DOHH2 (cell line): ENCODE measurements around the gene IFNAR1.

Experiments
- H3F3A ChIP-seq: fragments of 200-600 bp; sonication (generic), shearing (Covaris generic); 2 replicates; pipeline ENCODE4 v1.6.0; 2016; ENCODE audit warnings: antibody characterized with exemption, mild to moderate bottlenecking; ENCODE audit not compliant: control insufficient read depth, insufficient read depth
- H3K27ac ChIP-seq: fragments of 200-600 bp; sonication (generic); 2 replicates; pipeline ENCODE4 v1.5.1; 2014; ENCODE audit warnings: low read depth, mild to moderate bottlenecking, low read length, moderate library complexity
- H3K27me3 ChIP-seq: fragments of 200-600 bp; sonication (generic); 2 replicates; pipeline ENCODE4 v1.6.1; 2014; ENCODE audit warnings: mild to moderate bottlenecking, low read length, mixed read lengths; ENCODE audit not compliant: control insufficient read depth
- H3K36me3 ChIP-seq: fragments of 200-600 bp; sonication (generic); 2 replicates; pipeline ENCODE4 v1.6.1; 2014; ENCODE audit warnings: mild to moderate bottlenecking, low read length, moderate library complexity, mixed read lengths; ENCODE audit not compliant: control insufficient read depth
- H3K4me1 ChIP-seq: fragments of 200-600 bp; sonication (generic); 2 replicates; pipeline ENCODE4 v1.6.1; 2014; ENCODE audit warnings: mild to moderate bottlenecking, low read length, mixed read lengths; ENCODE audit not compliant: control insufficient read depth
- H3K4me2 ChIP-seq: fragments of 200-600 bp; sonication (generic); 2 replicates; pipeline ENCODE4 v1.6.0; 2014; ENCODE audit warnings: mild to moderate bottlenecking, low read length, moderate library complexity
- H3K4me3 ChIP-seq: fragments of 200-600 bp; sonication (generic); 2 replicates; pipeline ENCODE4 v1.5.1; 2014; ENCODE audit warnings: mild to moderate bottlenecking, low read length, mixed read lengths
- H3K79me2 ChIP-seq: fragments of 200-600 bp; sonication (generic); 2 replicates; pipeline ENCODE4 v1.6.1; 2014; ENCODE audit warnings: mild to moderate bottlenecking, low read length, mixed read lengths; ENCODE audit not compliant: control insufficient read depth
- H3K9me2 ChIP-seq: fragments of 200-600 bp; sonication (generic); replicated peaks from 2 replicates; pipeline ENCODE4 v1.6.1; 2014; ENCODE audit warnings: mild to moderate bottlenecking, low read length, mixed read lengths; ENCODE audit not compliant: control insufficient read depth
- H3K9me3 ChIP-seq: fragments of 200-600 bp; sonication (generic); 2 replicates; pipeline ENCODE4 v1.6.1; 2014; ENCODE audit warnings: antibody characterized with exemption, low read length, mixed read lengths; ENCODE audit not compliant: control insufficient read depth, insufficient read depth
- H4K20me1 ChIP-seq: fragments of 200-600 bp; sonication (generic); 2 replicates; pipeline ENCODE4 v1.6.0; 2014; ENCODE audit warnings: low read depth, mild to moderate bottlenecking, antibody characterized with exemption, low read length, moderate library complexity; ENCODE audit not compliant: control insufficient read depth, insufficient read depth
- CTCF ChIP-seq: fragments of 200-600 bp; sonication (generic); IDR thresholded peaks from one replicate; pipeline ENCODE4 v1.5.1; 2014; ENCODE audit warnings: antibody characterized with exemption, mild to moderate bottlenecking, low read depth, low read length; ENCODE audit not compliant: poor library complexity, severe bottlenecking
- EZH2phosphoT487 ChIP-seq: fragments of 200-600 bp; sonication (generic); IDR thresholded peaks from 2 replicates; pipeline ENCODE4 v1.6.1; 2017; ENCODE audit warnings: borderline replicate concordance, mild to moderate bottlenecking, antibody characterized with exemption, low read length, moderate library complexity, mixed read lengths

The IFNAR1 gene

GRCh38 chr21:33387294-33387693 is 62.5 kb downstream of the IFNAR1 start:
- TF ChIP-seq EZH2phosphoT487 (no peak), CTCF (no peak)
- no peaks in the 10 kb centered on the region; the same call in 1 of the 2 replicates for H3K36me3 ChIP-seq
- H3K79me2 ChIP-seq = peaks cover 3% of the 10 kb centered on the region; the same call in 1 of the 2 replicates
- H3F3A ChIP-seq = peaks cover 23% of the 10 kb centered on the region
- H3K9me2 ChIP-seq = no peaks in the 10 kb centered on the region
- no peak overlapping the region for H3K27ac ChIP-seq
- H3K4me3 ChIP-seq = no peak overlapping the region
- no peak overlapping the region for H3K4me2 ChIP-seq
- H3K27me3 ChIP-seq = no peaks in the 10 kb centered on the region
- no peaks in the 10 kb centered on the region for H4K20me1 ChIP-seq
- H3K9me3 ChIP-seq = no peaks in the 10 kb centered on the region
- peaks cover 62% of the 10 kb centered on the region for H3K4me1 ChIP-seq

- H3K36me3 ChIP-seq = no peaks in the 10 kb centered on the region
- H3F3A ChIP-seq = peaks cover 15% of the 10 kb centered on the region
- no peak overlapping the region for H3K4me3 ChIP-seq
- peaks cover 54% of the 10 kb centered on the region for H3K4me1 ChIP-seq
- no peaks in the 10 kb centered on the region for H3K79me2 ChIP-seq
- H3K27ac ChIP-seq = peak overlapping the region; percentile 17
- no peaks in the 10 kb centered on the region for H3K9me2 ChIP-seq
- H3K9me3 ChIP-seq = no peaks in the 10 kb centered on the region
- peak overlapping the region; percentile 44 for H3K4me2 ChIP-seq
- TF ChIP-seq EZH2phosphoT487 (no peak), CTCF (no peak)
- H4K20me1 ChIP-seq = no peaks in the 10 kb centered on the region
- H3K27me3 ChIP-seq = no peaks in the 10 kb centered on the region
Observed at GRCh38 chr21:33388188-33388587, 63.4 kb downstream of the IFNAR1 start.

GRCh38 chr21:33390479-33390878 is 65.7 kb downstream of the IFNAR1 start:
- Histone ChIP-seq H3K9me2 (no peaks in the 10 kb centered on the region), H3K27me3 (no peaks in the 10 kb centered on the region), H3K9me3 (no peaks in the 10 kb centered on the region), H3K4me1 (peaks cover 55% of the 10 kb centered on the region), H3K4me3 (no peak overlapping the region), H3F3A (peaks cover 16% of the 10 kb centered on the region), H3K36me3 (no peaks in the 10 kb centered on the region), H3K79me2 (no peaks in the 10 kb centered on the region), H3K27ac (no peak overlapping the region), H4K20me1 (no peaks in the 10 kb centered on the region), H3K4me2 (no peak overlapping the region)
- TF ChIP-seq EZH2phosphoT487 (no peak), CTCF (no peak)
